ENCODE data around the gene EGLN2. TPM values are rescaled to one million over a fixed set of nuclear protein-coding genes. Genes with fewer than 3 reads are reported as not detected.

Gene EGLN2
- total RNA-seq, 1 experiment from 2014 or later: 115 TPM

DNA sequence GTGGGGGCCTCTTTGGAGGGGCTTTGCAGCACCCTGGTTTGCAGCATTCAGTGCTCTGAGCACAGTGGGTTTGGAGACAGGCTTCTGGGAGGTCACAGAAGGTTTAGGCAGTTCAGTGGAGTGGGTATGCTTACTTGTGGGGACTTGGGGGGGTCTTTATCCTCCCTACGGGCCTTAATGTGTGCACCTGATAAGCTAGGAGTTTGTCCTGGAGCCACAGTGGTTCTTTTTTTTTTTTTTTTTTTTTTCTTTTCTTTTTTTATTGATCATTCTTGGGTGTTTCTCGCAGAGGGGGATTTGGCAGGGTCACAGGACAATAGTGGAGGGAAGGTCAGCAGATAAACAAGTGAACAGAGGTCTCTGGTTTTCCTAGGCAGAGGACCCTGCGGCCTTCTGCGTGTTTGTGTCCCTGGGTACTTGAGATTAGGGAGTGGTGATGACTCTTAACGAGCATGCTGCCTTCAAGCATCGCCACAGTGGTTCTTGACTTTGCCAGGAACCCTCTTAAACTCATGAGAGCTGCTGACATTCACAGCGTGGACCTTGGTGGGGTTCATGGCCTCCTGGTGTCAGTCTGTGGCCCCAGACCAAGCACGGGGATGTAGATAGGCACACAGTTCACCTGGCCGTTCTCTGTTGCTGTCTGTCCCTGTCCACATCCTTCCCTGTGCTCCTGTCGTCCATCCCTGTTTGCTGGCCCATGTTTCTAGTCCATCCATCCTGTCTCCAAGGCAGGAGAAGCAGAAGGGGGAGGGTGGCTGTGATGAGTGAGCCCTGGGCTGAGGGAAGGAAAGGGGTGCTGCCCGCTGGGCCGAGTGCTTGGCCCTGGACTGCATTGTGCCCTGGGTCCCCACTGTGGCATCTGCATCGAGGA is 2.7 kb downstream of the EGLN2 start:
- no peak for ATAC-seq
- TF ChIP-seq TCF7L2 (IDR thresholded peaks at IDR 0.05; ENCODE audit: low read depth, low read length) (no peak), POLR2AphosphoS5 (IDR thresholded peaks at IDR 0.05; ENCODE audit: low read depth, low read length) (no peak), SIN3A (IDR thresholded peaks at IDR 0.05; ENCODE audit: borderline replicate concordance, insufficient read depth, low read depth, low read length) (no peak), CTCF (IDR thresholded peaks at IDR 0.05) (no peak)
- TF ChIP-seq, protein P1, sequence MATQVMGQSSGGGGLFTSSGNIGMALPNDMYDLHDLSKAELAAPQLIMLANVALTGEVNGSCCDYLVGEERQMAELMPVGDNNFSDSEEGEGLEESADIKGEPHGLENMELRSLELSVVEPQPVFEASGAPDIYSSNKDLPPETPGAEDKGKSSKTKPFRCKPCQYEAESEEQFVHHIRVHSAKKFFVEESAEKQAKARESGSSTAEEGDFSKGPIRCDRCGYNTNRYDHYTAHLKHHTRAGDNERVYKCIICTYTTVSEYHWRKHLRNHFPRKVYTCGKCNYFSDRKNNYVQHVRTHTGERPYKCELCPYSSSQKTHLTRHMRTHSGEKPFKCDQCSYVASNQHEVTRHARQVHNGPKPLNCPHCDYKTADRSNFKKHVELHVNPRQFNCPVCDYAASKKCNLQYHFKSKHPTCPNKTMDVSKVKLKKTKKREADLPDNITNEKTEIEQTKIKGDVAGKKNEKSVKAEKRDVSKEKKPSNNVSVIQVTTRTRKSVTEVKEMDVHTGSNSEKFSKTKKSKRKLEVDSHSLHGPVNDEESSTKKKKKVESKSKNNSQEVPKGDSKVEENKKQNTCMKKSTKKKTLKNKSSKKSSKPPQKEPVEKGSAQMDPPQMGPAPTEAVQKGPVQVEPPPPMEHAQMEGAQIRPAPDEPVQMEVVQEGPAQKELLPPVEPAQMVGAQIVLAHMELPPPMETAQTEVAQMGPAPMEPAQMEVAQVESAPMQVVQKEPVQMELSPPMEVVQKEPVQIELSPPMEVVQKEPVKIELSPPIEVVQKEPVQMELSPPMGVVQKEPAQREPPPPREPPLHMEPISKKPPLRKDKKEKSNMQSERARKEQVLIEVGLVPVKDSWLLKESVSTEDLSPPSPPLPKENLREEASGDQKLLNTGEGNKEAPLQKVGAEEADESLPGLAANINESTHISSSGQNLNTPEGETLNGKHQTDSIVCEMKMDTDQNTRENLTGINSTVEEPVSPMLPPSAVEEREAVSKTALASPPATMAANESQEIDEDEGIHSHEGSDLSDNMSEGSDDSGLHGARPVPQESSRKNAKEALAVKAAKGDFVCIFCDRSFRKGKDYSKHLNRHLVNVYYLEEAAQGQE (IDR thresholded peaks at IDR 0.05; ENCODE audit: insufficient read depth in 1 of 2, low read depth in 2 of 2, low read length in 1 of 2): no peak
- intact Hi-C loops (cut with micrococcal nuclease; ENCODE audit: unreplicated experiment) (loop anchor here (10.0 kb wide), 1 partner anchor 137 kb away; no protein-coding TSS in a partner anchor), in situ Hi-C loops (cut with HindIII; ENCODE audit: low pct_unique_long_range_greater_than_20kb, low sequenced_read_pairs) (no loop called here)
- peak overlapping the region; percentile 65 to 76 for H3K4me3 ChIP-seq (ENCODE audit: low read depth in 2 of 2, low read length in 2 of 2)
- ChIA-PET POLR2A (interaction anchor here (0.7 kb wide), 1 partner anchor 14 kb away, joined by 11 read pairs; no protein-coding TSS in a partner anchor), CTCF (no interaction called here)
- peaks cover 51% of the 10 kb centered on the region for H3K4me1 ChIP-seq (ENCODE audit: control insufficient read depth, insufficient read depth, low read length)
- no peak for DNase-seq (ENCODE audit: low read depth, low spot score)
- H3K9me3 ChIP-seq (ENCODE audit: control insufficient read depth, insufficient read depth, low read depth, low read length): no peaks in the 10 kb centered on the region
- peaks cover 2% of the 10 kb centered on the region; the same call in 1 of the 2 replicates for H3K36me3 ChIP-seq (ENCODE audit: control insufficient read depth, insufficient read depth, low read length)
- peak overlapping the region; percentile 44 for H3K27ac ChIP-seq (ENCODE audit: low read length)
- H3K27me3 ChIP-seq (ENCODE audit: control insufficient read depth, insufficient read depth, low read length): no peaks in the 10 kb centered on the region
- BruUV-seq (replicated peaks): TSS peak; percentile 90

GRCh38 chr19:40802300-40803169 is 3.5 kb downstream of the EGLN2 start:
- in situ Hi-C loops (cut with HindIII; ENCODE audit: low pct_unique_long_range_greater_than_20kb, low sequenced_read_pairs): no loop called here
- DNase-seq (ENCODE audit: low read depth, low spot score): no peak
- intact Hi-C loops (cut with micrococcal nuclease; ENCODE audit: unreplicated experiment): loop anchor here (10.0 kb wide), 1 partner anchor 138 kb away; no protein-coding TSS in a partner anchor
- Histone ChIP-seq H3K4me3 (ENCODE audit: low read depth in 2 of 2, low read length in 2 of 2) (peak overlapping the region; percentile 65 to 76), H3K9me3 (ENCODE audit: control insufficient read depth, insufficient read depth, low read depth, low read length) (no peaks in the 10 kb centered on the region), H3K27me3 (ENCODE audit: control insufficient read depth, insufficient read depth, low read length) (no peaks in the 10 kb centered on the region), H3K27ac (ENCODE audit: low read length) (peak overlapping the region; percentile 39; the same call in 1 of the 2 replicates), H3K36me3 (ENCODE audit: control insufficient read depth, insufficient read depth, low read length) (peaks cover 2% of the 10 kb centered on the region; the same call in 1 of the 2 replicates), H3K4me1 (ENCODE audit: control insufficient read depth, insufficient read depth, low read length) (peaks cover 51% of the 10 kb centered on the region)
- TF ChIP-seq TCF7L2 (IDR thresholded peaks at IDR 0.05; ENCODE audit: low read depth, low read length) (no peak), CTCF (IDR thresholded peaks at IDR 0.05) (no peak), SIN3A (IDR thresholded peaks at IDR 0.05; ENCODE audit: borderline replicate concordance, insufficient read depth, low read depth, low read length) (no peak), POLR2AphosphoS5 (IDR thresholded peaks at IDR 0.05; ENCODE audit: low read depth, low read length) (no peak)
- TF ChIP-seq, protein P1 (IDR thresholded peaks at IDR 0.05; ENCODE audit: insufficient read depth in 1 of 2, low read depth in 2 of 2, low read length in 1 of 2): no peak
- POLR2A ChIA-PET: no interaction called here
- ATAC-seq: no peak
- BruUV-seq (replicated peaks): no TSS peak
- CTCF ChIA-PET: interaction anchor here (0.5 kb wide), 1 partner anchor 31 kb away, joined by 5 read pairs; no protein-coding TSS in a partner anchor
